Loucy (cell line): ENCODE measurements around the gene NXPH1.

Experiments used
- CTCF ChIP-seq: fragments of 200-600 bp; sonication (generic); conservative IDR thresholded peaks from 2 replicates; pipeline ENCODE4 v1.5.1; 2014; ENCODE audit warnings: mild to moderate bottlenecking, antibody characterized with exemption, low read length
- EZH2phosphoT487 ChIP-seq: fragments of 200-600 bp; IDR thresholded peaks from 2 replicates; pipeline ENCODE4 v1.6.1; 2018; ENCODE audit warnings: antibody characterized with exemption, mild to moderate bottlenecking, moderate library complexity, borderline replicate concordance

GRCh38 chr7:8581842-8582241 lies 148.4 kb downstream of the NXPH1 start:
- no peak for TF ChIP-seq CTCF
- TF ChIP-seq EZH2phosphoT487: no peak
